ENCODE results near the gene POGK. TPM values are rescaled to one million over a fixed set of nuclear protein-coding genes. Genes with fewer than 3 reads are reported as not detected.

POGK gene
- total RNA-seq, 4 donors from 2014 or later = 25.5 to 29.3 (median 27.0) TPM

GRCh38 chr1:166819974-166820373, 19.3 kb upstream of the POGK start:
- TF ChIP-seq CTCF (IDR thresholded peaks at IDR 0.05; ENCODE audit: low read depth) = no peak

GRCh38 chr1:166822385-166822784, 16.9 kb upstream of the POGK start:
- no peak for TF ChIP-seq CTCF (IDR thresholded peaks at IDR 0.05; ENCODE audit: low read depth)

- no peak for TF ChIP-seq CTCF (IDR thresholded peaks at IDR 0.05; ENCODE audit: low read depth)
Observed at GRCh38 chr1:166827426-166827825, 11.8 kb upstream of the POGK start.

- no peak for TF ChIP-seq CTCF (IDR thresholded peaks at IDR 0.05; ENCODE audit: low read depth)
Observed at GRCh38 chr1:166836733-166837132, 2.5 kb upstream of the POGK start.

- no peak for TF ChIP-seq CTCF (IDR thresholded peaks at IDR 0.05; ENCODE audit: low read depth)
Observed at GRCh38 chr1:166839600-166840308, 479 bp downstream of the POGK start.

- no peak for TF ChIP-seq CTCF (IDR thresholded peaks at IDR 0.05; ENCODE audit: low read depth)
Observed at GRCh38 chr1:166840309-166841274, 1.3 kb downstream of the POGK start.

GRCh38 chr1:166843322-166843721, 4.0 kb downstream of the POGK start:
- no peak for TF ChIP-seq CTCF (IDR thresholded peaks at IDR 0.05; ENCODE audit: low read depth)
